GM18526 (cell line): ENCODE results near the gene ANXA6.

Experiments used
- POLR2A ChIP-seq: IDR thresholded peaks from 3 replicates; pipeline ENCODE4 v1.6.1; 2011; ENCODE audit not compliant: insufficient read length; ENCODE audit errors: extremely low read depth

The ANXA6 gene

DNA sequence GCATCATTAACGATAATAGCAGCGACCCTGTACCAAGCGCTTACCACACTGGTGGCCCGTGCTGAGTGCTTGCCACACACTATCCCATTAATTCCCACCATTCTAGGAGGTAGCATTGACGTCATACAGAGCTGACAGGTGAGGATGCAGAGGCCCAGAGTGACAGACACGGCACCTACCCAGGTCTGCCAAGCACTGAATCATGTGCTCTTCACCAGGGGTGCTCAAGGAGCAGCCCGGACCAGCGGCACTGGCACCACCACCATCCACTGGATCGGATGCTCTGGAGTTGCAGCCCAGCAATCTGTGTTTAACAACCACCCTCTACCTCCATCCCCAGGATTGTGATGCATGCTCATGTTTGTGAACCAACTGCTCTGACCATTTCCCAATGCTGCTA lies 80.2 kb downstream of the ANXA6 start:
- no peak for TF ChIP-seq POLR2A

DNA sequence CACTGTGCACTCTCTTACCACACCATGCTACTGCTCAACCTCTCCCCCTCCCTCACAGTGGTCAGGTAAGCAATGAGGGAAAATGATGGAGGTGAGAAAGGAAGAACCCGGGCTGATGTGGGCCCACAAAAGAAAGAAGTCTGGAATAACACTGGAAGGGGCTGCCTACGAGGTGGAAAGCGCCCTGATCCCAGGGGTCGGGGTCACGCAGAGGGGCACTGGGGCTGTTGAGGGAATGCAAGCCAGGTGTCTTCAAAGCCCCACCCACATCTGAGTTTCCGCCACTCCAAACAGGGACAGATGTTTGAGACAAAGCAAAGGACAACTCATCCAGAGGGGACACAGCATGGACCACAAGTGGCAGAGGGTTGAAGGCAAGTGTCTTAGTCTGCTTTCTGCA lies 81.0 kb downstream of the ANXA6 start:
- TF ChIP-seq POLR2A = no peak

DNA sequence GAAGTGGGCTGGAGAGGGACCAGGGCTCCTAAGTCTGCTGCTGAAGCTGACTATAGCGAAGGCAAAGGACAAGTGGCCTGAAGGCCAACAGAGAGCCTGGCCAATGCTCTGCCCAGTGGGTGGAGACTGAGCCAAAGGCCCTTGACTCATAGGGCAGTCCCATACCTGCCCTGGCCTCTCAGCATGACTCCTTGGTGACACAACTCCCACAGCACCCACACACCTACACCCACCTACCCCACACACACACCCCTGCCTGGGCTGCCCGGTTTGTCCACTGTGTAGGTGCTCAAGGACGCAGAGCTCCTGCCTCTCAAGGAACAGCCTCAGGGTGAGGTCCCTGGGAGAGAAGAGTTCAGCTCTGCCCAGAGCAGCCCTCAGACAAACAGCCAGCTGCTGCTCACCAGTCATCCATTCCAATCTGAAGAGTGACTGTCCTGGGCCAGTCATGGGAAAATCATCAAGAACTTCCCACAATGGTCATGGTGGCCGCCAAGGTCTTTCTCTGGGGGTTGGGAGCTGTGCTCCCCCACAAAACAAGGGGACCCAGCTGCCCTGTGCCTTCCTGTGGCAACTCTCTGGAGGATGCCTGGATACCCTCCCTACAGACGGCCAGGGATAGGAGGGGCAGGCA lies 81.8 kb downstream of the ANXA6 start:
- no peak for TF ChIP-seq POLR2A

DNA sequence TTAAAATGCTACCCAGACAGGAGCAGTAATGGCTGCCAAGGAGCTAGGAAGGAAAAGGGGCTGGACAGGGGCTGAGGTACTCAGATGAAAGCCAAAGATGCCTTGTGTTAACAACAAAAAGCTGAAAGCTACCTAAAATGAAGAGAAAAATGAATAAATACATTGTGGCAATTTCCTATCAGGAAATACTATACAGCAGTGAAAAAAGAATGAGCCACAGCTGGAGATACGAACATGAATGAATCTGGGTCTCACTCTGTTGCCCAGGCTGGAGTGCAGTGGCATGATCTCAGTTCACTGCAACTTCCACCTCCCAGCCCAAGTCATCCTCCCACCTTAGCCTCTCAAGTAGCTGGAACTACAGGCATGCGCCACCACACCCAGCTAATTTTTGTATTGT lies 83.0 kb downstream of the ANXA6 start:
- TF ChIP-seq POLR2A = no peak

DNA sequence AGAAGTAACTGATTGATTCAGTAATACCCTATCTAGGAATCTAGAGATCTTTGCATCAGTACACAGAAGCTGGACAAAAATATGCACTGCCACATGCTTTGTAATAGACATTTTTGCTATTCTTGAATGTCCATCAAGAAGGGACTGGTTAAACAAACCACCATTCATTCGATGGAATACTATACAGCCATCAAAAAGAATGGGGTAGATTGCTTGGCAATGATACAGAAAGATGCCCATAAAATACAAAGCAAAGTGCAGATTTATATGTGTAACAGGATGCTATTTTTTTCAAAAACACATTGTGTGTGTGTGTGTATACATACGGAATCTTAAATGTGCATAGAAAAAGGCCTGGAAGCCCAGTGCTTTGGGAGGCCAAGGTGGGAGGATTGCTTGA lies 84.3 kb downstream of the ANXA6 start:
- no peak for TF ChIP-seq POLR2A

DNA sequence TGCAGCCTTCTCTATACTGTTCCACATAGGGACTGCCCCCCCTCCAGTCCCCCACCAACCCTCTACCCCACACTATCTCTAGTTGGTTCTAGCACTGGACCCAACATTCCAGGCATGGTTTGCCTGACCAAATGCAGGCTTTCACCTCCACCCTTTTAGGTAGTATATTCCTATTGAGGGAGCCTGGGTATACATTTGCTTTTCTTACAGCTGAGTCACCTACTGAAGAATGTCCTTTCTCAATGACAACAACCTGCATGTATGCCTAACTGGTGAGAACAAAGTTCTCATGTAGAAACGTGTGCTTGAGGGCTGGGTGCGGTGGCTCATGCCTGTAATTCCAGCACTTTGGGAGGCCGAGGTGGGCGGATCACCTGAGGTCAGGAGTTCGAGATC lies 85.0 kb downstream of the ANXA6 start:
- no peak for TF ChIP-seq POLR2A

DNA sequence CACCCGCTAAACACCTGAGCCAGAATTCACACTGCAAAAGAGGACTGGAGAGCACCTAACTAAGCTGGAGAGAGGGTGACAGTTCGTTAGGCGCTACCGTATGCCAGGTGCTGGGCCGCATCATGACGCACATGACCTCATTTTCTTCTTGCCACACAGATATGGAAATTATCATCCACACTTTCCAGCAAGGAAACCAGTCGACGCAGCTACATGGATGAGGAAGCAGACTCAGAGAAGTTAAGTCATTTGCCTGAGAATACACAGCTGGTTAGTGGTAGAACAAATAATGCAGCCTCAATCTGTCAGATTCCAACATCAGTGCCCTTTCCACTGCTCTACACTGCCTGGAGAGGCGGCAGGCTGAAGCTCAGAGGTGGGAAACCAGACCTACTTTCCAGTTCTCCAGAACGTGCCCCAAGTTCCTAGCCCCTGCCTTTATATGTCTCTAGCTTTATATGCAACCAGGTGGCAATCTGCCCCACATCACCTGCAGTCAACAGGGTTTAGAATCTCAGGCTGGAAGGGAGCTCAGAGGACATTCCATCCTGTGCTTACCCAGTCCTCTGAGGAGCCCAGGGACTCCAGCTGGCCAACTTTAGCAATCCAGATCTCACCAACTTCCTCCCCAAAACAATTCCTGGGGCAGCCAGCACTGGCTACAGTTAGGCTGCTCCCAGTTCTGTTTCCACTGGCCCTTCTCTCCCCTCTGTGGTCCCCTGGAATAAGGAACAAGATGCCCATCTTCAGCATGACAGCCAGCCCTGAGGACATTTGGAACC lies 85.5 kb downstream of the ANXA6 start:
- TF ChIP-seq POLR2A = no peak

DNA sequence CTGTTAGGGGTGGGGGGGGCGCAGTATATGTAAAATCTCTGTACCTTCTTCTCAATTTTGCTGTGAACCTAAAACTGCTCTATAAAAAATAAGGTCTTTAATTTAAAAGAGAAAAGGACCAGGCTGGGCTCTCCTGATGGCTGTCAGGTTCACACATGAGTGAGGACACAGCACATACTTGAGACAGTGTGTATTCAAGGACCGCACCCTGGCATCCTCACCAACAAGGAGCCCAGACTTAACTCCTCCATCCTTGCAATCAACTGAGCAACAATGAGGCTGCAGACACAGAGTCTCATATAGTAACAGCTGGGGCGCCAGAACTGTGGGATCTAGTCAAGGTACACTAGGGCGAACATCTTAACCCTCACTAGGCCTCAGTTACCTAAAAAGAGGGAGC lies 86.6 kb downstream of the ANXA6 start:
- no peak for TF ChIP-seq POLR2A

DNA sequence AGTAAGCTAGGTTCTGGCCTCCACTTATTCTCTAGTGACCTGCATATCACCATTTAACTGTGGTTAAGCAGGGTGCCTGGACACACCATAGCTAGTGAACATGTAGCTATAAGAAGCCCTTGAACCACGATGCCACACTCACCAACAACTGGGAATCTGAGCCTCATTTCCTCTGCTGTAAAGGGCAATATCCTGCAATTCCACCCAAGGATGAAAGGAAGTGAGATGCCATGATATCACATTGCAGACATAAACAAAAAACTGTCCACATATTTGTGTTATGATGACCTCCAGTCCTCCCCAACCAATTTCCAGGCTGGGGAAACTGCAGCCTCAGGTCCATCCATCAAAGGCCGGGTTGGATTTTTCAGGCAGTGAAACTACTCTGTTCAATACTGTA lies 87.1 kb downstream of the ANXA6 start:
- no peak for TF ChIP-seq POLR2A

DNA sequence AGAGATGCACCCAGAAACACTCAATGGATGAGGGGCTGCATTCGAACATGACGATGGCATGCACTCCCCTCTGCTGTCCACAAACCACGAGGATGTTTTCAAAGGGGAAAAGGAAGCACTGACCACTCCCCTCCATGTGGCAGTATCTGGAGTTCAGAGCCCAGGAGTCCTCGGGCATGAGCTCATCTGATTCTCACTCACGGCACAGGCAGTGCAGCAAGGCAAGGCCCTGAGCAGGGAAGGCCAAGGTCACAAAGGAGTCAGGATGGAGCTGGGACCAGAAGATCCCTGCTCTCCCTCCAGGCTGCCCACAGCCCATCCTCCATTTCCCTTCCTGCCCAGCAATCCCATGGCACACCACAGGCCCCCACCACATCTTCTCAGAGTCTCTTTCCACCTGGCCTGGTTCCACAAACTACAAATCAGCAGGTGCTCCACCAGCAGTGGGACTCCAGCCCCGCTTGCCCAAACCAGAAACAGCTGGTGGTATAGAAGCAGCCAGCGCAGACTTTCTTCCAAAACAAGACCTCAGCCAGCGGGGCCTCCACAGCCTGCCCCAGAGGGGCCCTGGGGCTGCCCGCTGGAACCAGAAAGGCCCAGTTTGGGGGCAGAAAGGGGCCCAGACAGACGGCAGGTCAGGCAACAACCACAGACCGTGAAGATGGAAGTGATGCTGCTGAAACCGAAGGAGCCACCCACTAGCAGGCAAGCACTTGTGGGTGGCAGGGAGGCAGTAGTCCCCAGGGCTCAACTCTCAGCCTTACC lies 89.0 kb downstream of the ANXA6 start:
- no peak for TF ChIP-seq POLR2A

DNA sequence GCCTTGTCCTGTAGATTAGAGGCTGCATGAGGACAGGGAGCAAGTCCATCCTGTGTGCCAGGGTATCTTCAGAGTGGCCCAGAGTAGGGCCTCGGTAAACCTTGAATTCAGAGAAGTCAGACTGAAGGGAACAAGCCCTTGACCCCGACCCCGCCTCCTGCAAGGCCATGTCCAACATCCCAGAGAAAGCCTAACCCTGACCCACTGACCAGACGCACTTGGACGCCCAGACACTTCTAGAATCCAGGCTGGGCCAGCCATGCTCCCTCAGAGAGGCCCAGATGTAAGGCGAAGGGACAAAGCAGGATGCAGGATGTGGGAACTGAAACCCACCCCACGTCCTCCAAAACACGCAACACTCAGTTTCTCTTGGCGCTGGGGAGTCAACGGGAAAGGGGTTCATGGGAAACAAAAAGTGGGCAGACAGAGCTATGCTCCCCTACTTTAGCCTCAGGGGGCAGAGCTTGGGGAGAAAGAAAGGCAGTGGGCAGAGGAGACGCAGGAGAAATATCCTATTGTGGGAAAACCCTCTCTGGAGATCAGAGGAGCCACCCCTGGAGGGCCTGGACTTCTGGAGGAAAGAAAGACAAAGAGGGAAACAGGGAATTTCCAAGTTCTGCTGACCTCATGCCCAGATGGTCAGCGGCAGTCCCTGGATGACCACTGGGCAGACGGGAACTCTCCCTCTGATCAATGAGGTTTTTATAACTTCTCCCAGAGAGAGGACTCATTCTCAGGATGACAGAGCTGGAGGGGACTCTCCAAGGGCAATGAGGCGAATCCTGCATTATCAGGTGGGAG lies 89.7 kb downstream of the ANXA6 start:
- TF ChIP-seq POLR2A = no peak

DNA sequence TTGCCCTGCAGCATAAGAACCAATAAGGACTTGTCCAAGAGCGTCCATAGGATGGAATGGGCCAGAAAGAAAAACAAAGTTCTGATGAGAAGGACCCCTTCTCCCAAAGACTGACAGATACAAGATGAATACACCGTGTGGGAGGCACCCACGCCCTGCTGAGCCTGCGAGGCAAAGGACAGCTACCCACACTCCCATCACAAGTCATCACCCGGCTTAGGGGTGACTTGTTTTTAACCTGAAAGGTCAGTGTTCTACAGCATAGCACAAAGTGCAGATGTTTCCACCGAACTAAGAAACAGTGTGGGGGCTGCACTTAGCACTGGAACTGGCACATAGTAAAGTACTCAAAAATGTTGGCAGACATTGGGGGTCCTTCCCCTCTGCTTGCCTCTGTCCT lies 90.7 kb downstream of the ANXA6 start:
- no peak for TF ChIP-seq POLR2A

DNA sequence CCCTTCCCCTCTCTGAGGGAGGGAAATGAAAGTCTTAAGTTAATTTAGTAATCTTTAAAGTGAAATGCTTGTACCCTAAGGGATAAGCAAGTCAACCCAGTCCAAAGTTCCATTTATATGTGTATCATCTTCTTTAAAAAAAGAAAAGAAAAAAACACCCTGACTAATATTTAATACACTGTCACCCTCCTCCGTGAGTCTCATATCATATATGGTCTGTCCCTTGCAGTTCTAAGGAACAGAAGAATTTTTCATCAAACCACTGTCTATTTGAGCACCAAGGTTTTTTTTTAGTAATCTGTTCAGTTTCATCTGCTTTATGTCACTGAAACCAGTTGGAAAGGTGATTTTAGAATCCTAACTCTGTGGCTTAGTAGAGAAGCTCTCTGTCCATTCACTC lies 92.0 kb downstream of the ANXA6 start:
- TF ChIP-seq POLR2A = no peak

DNA sequence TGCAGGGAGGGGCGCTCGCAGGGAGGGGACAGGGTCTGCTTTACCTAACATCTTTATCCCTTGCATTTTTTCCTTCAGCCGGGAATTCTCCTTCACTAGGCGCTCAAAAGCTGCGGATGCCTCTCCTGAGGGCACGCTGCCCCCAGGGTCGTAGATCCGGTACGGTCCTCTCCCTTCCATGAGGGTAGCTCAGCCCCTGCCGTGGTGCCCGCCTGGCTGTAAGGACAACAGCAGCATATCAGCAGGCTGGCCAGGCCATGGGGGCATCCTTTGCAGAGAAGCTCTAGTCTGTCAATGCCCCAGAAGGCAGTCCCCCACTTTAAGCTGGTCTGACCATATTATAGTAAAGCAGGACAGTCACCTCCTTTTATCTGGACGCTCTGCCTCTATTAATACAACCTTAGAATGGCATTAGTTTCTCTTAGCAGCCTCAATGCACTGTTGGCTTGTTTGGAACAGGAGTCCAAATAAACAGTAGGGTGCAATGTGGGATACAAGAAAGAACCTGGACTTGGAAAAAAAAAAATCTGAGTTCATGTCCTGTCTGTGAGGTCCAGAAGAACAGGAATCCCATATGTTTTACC lies 92.6 kb downstream of the ANXA6 start:
- no peak for TF ChIP-seq POLR2A
